ENCODE results near the gene CAPNS2. TPM values are rescaled to one million over a fixed set of nuclear protein-coding genes. Genes with fewer than 3 reads are reported as not detected.

CAPNS2 gene
- total and polyA plus RNA-seq, 9 of the 15 experiments (the other 6 are each of a cell fraction or from before 2014, with no cell fraction given), result 0.12 to 0.65 (median 0.24) TPM; not detected in 2

- H3K4me3 ChIP-seq, result no peak overlapping the region
- H3K36me3 ChIP-seq (ENCODE audit: control insufficient read depth, insufficient read depth, low read length), result no peaks in the 10 kb centered on the region
- BruUV-seq (replicated peaks), result no TSS peak
- peaks cover 0 to 33% of the 10 kb centered on the region in 2 experiments; a peak in 3 of 5 replicates for H3K4me1 ChIP-seq (replicated peaks in 1 of 2; ENCODE audit: control insufficient read depth in 2 of 2, insufficient read depth in 2 of 2, low read length in 2 of 2)
- no peaks in the 10 kb centered on the region for H3K9me1 ChIP-seq (ENCODE audit: control insufficient read depth, insufficient read depth, low read length)
- CTCF ChIA-PET (ENCODE audit: low intra/inter-chr PET ratio), result no interaction called here
- H3K27me3 ChIP-seq (ENCODE audit: control insufficient read depth in 2 of 2, insufficient read depth in 2 of 2, low read length in 2 of 2), result no peaks in the 10 kb centered on the region
- ATAC-seq, result no peak
- intact Hi-C loops (cut with micrococcal nuclease), result no loop called here
- FAIRE-seq, result no peak
- no peak overlapping the region for H3K9ac ChIP-seq (ENCODE audit: insufficient read depth in 1 of 2, low read depth in 2 of 2, low read length in 2 of 2)
- POLR2A ChIA-PET, result no interaction called here
- no peak overlapping the region for H2AFZ ChIP-seq (ENCODE audit: low read depth, low read length)
- no peak overlapping the region for H3K27ac ChIP-seq (ENCODE audit: extremely low read depth, low read depth, low read length)
- DNase-seq (ENCODE audit: extremely low read depth in 1 of 4, low spot score in 3 of 4), result no peak
- no peaks in the 10 kb centered on the region for H3K79me2 ChIP-seq (ENCODE audit: control insufficient read depth, insufficient read depth, low read length)
- H3K9me3 ChIP-seq (replicated peaks; ENCODE audit: control insufficient read depth, insufficient read depth, low read depth, low read length), result no peaks in the 10 kb centered on the region
- in situ Hi-C loops (cut with MboI), result no loop called here
- H3K4me2 ChIP-seq (ENCODE audit: insufficient read depth, low read length), result no peak overlapping the region
- WGBS (ENCODE audit: insufficient coverage, low coverage, missing lambda C conversion rate), result 65% methylated on average over 3 of the region's 3 CpGs
- no peaks in the 10 kb centered on the region for H4K20me1 ChIP-seq (replicated peaks; ENCODE audit: control insufficient read depth, insufficient read depth, low read length)
- TF ChIP-seq HDGF (IDR thresholded peaks at IDR 0.05) (no peak), KLF1 (tag; IDR thresholded peaks at IDR 0.05) (no peak), TAL1 (IDR thresholded peaks at IDR 0.05) (no peak), NFIC (IDR thresholded peaks at IDR 0.05) (no peak), ID3 (CRISPR knock-in tag; IDR thresholded peaks at IDR 0.05) (no peak), ID3 (tag; IDR thresholded peaks at IDR 0.05) (no peak), MAFG (tag; conservative IDR thresholded peaks at IDR 0.05) (peak; percentile 66), NKRF (IDR thresholded peaks at IDR 0.05; ENCODE audit: borderline replicate concordance) (no peak), NR0B1 (IDR thresholded peaks at IDR 0.05; ENCODE audit: partially characterized antibody) (no peak), C11orf30 (IDR thresholded peaks at IDR 0.05; ENCODE audit: low read depth) (peak; percentile 81), ZNF280B (CRISPR knock-in tag; IDR thresholded peaks at IDR 0.05) (no peak), ZNF431 (CRISPR knock-in tag; IDR thresholded peaks at IDR 0.05) (no peak), ZNF316 (IDR thresholded peaks at IDR 0.05) (peak; percentile 91), ESRRA (IDR thresholded peaks at IDR 0.05; ENCODE audit: borderline replicate concordance, low read depth) (no peak), ZBTB8A (IDR thresholded peaks at IDR 0.05; ENCODE audit: partially characterized antibody) (no peak), ZNF24 (IDR thresholded peaks at IDR 0.05) (no peak), EP300 (IDR thresholded peaks at IDR 0.05; ENCODE audit: low read length) (no peak), RBFOX2 (IDR thresholded peaks at IDR 0.05; ENCODE audit: low read depth, low read length) (no peak)
- TF ChIP-seq, protein P1, sequence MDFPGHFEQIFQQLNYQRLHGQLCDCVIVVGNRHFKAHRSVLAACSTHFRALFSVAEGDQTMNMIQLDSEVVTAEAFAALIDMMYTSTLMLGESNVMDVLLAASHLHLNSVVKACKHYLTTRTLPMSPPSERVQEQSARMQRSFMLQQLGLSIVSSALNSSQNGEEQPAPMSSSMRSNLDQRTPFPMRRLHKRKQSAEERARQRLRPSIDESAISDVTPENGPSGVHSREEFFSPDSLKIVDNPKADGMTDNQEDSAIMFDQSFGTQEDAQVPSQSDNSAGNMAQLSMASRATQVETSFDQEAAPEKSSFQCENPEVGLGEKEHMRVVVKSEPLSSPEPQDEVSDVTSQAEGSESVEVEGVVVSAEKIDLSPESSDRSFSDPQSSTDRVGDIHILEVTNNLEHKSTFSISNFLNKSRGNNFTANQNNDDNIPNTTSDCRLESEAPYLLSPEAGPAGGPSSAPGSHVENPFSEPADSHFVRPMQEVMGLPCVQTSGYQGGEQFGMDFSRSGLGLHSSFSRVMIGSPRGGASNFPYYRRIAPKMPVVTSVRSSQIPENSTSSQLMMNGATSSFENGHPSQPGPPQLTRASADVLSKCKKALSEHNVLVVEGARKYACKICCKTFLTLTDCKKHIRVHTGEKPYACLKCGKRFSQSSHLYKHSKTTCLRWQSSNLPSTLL (IDR thresholded peaks at IDR 0.05), result no peak
Observed at GRCh38 chr16:55568207-55568606, 1.7 kb downstream of the CAPNS2 start.

All from K562 (cell line).